Tibial nerve (tissue), 4 donors: ENCODE results near the gene EIF2S1. TPM values are rescaled to one million over a fixed set of nuclear protein-coding genes. Genes with fewer than 3 reads are reported as not detected.
"Not testable (repeated sequence)": the region's sequence is repeated elsewhere in the genome, so short reads cannot be mapped to it uniquely, and the experiment has no call there.

Source experiments
- DNase-seq, 2 donors: peaks; one replicate each; pipeline ENCODE4 v3.0.0-alpha.2; 2019; ENCODE audit warnings: low spot score in 2 of 2
- H3K27ac ChIP-seq, 4 donors: fragments of 200-600 bp; sonication (generic) in 3 of 4; one replicate each; pipeline ENCODE4 v1.5.1; 2017 to 2019; ENCODE audit warnings: mild to moderate bottlenecking in 1 of 4
- H3K27me3 ChIP-seq, 2 donors: fragments of 200-600 bp; sonication (generic) in 1 of 2; one replicate each; pipeline versions ENCODE4 v1.5.1 to v1.6.0; 2017 to 2019
- H3K36me3 ChIP-seq, 3 donors: fragments of 200-600 bp; sonication (generic); one replicate each; pipeline ENCODE4 v1.5.1; 2018 to 2019
- H3K4me1 ChIP-seq, 4 donors: fragments of 200-600 bp; sonication (generic) in 3 of 4; one replicate each; pipeline ENCODE4 v1.5.1; 2017 to 2019
- H3K4me3 ChIP-seq, 4 donors: fragments of 200-600 bp; sonication (generic) in 3 of 4; one replicate each; pipeline ENCODE4 v1.5.1; 2017 to 2019; ENCODE audit warnings: mild to moderate bottlenecking in 1 of 4, moderate library complexity in 1 of 4
- H3K9me3 ChIP-seq, 4 donors: fragments of 200-600 bp; sonication (generic) in 3 of 4; one replicate each; pipeline ENCODE4 v1.5.1; 2017 to 2019
- CTCF ChIP-seq, 5 experiments: fragments of 200-600 bp in 3 of 5; fragments of 450-650 bp in 2 of 5; sonication (generic) in 3 of 5; IDR thresholded peaks; one replicate each; pipeline ENCODE4 v1.5.1; 2016 to 2019; ENCODE audit warnings: antibody characterized with exemption in 5 of 5, mild to moderate bottlenecking in 3 of 5, moderate library complexity in 2 of 5
- EP300 ChIP-seq, 2 donors: sonication (generic); formaldehyde crosslinking; IDR thresholded peaks; one replicate each; pipeline ENCODE4 v1.6.1; 2017; ENCODE audit warnings: antibody characterized with exemption in 2 of 2, mild to moderate bottlenecking in 1 of 2
- POLR2A ChIP-seq, 2 donors: fragments of 450-650 bp; IDR thresholded peaks; one replicate each; pipeline ENCODE4 v1.6.1; 2017; ENCODE audit warnings: antibody characterized with exemption in 2 of 2, mild to moderate bottlenecking in 2 of 2, moderate library complexity in 2 of 2
- WGBS, 2 donors: methylation state at CpG; one replicate each; pipeline ENCODE4 v1.1.5; 2018; 5-methylcytosine and 5-hydroxymethylcytosine counted together
- total RNA-seq, 4 donors: library from RNA; depleted of rRNA; stranded (reverse); fragments of >200 nt; gene quantifications; one replicate each; pipeline ENCODE4 v1.1.0, GENCODE V29; 2016

The EIF2S1 gene
- total RNA-seq: 10 to 100 TPM; 34.8 to 71.9 (median 61.3) TPM

GRCh38 chr14:67359775-67360469 lies at the start of gene EIF2S1, which contains the start of gene ATP6V1D:
TSS of gene EIF2S1 (plus strand) at chr14:67360328. CDS start at chr14:67364768, 4,440 bp downstream.
TSS of gene ATP6V1D (minus strand) at chr14:67359804. CDS start at chr14:67359698, 106 bp downstream.
- Histone ChIP-seq H3K9me3 (no peaks in the 10 kb centered on the region), H3K4me3 (peak within 1 kb of the TSS; percentile 73 to 92 (median 82)), H3K27me3 (no peaks in the 10 kb centered on the region), H3K36me3 (peaks cover 0 to 3% (median 0%) of the 10 kb centered on the region in 3 donors), H3K4me1 (peaks cover 3 to 66% (median 33%) of the 10 kb centered on the region in 4 donors), H3K27ac (peak within 1 kb of the TSS; percentile 80 to 98 (median 90))
- peak; percentile 95 to 98 for DNase-seq
- WGBS, 2 donors: 0 to 1% methylated on average over 41 to 47 of the region's 47 CpGs
- TF ChIP-seq EP300 (IDR thresholded peaks at IDR 0.05) (peak; percentile 62 to 91), POLR2A (IDR thresholded peaks at IDR 0.05) (peak; percentile 25 to 48), CTCF (IDR thresholded peaks at IDR 0.05) (peak; percentile 90 to 99 (median 98))

GRCh38 chr14:67311868-67312267 lies 48.3 kb upstream of the EIF2S1 start:
- H3K36me3 ChIP-seq: peaks cover 0 to 44% (median 3%) of the 10 kb centered on the region in 3 donors
- H3K4me1 ChIP-seq: no peaks in the 10 kb centered on the region
- 92 to 99% methylated on average over 2 of the region's 2 CpGs for WGBS, 2 donors

GRCh38 chr14:67313153-67313552 lies 47.0 kb upstream of the EIF2S1 start:
- Histone ChIP-seq H3K4me3 (no peak overlapping the region), H3K4me1 (no peaks in the 10 kb centered on the region), H3K9me3 (no peaks in the 10 kb centered on the region), H3K27me3 (no peaks in the 10 kb centered on the region), H3K27ac (no peak overlapping the region), H3K36me3 (peaks cover 0 to 55% (median 3%) of the 10 kb centered on the region in 3 donors)
- WGBS, 2 donors: 87 to 88% methylated on average over 1 of the region's 1 CpG
- TF ChIP-seq CTCF (IDR thresholded peaks at IDR 0.05) (no peak), EP300 (IDR thresholded peaks at IDR 0.05) (no peak), POLR2A (IDR thresholded peaks at IDR 0.05) (no peak)
- DNase-seq: no peak

More at GRCh38 chr14:67311868-67312267, 48.3 kb upstream of the EIF2S1 start:
- Histone ChIP-seq H3K4me3 (no peak overlapping the region), H3K27me3 (no peaks in the 10 kb centered on the region), H3K9me3 (no peaks in the 10 kb centered on the region), H3K27ac (no peak overlapping the region)
- no peak for DNase-seq
- TF ChIP-seq POLR2A (IDR thresholded peaks at IDR 0.05) (no peak), CTCF (IDR thresholded peaks at IDR 0.05) (no peak), EP300 (IDR thresholded peaks at IDR 0.05) (no peak)

- WGBS, 2 donors: 80 to 88% methylated on average over 1 of the region's 1 CpG
- Histone ChIP-seq H3K27ac (no peak overlapping the region), H3K9me3 (no peaks in the 10 kb centered on the region), H3K27me3 (no peaks in the 10 kb centered on the region), H3K4me1 (no peaks in the 10 kb centered on the region), H3K4me3 (no peak overlapping the region), H3K36me3 (peaks cover 0 to 85% (median 5%) of the 10 kb centered on the region in 3 donors)
- TF ChIP-seq EP300 (IDR thresholded peaks at IDR 0.05) (no peak), CTCF (IDR thresholded peaks at IDR 0.05) (no peak), POLR2A (IDR thresholded peaks at IDR 0.05) (no peak)
- no peak for DNase-seq
These were observed 42.3 kb upstream of the EIF2S1 start for GRCh38 chr14:67317822-67318221.

GRCh38 chr14:67319142-67319541 lies 41.0 kb upstream of the EIF2S1 start:
- Histone ChIP-seq H3K4me3 (no peak overlapping the region), H3K27me3 (no peaks in the 10 kb centered on the region), H3K9me3 (no peaks in the 10 kb centered on the region), H3K4me1 (no peaks in the 10 kb centered on the region), H3K27ac (no peak overlapping the region), H3K36me3 (peaks cover 0 to 86% (median 5%) of the 10 kb centered on the region in 3 donors)
- TF ChIP-seq EP300 (IDR thresholded peaks at IDR 0.05) (no peak), POLR2A (IDR thresholded peaks at IDR 0.05) (no peak), CTCF (IDR thresholded peaks at IDR 0.05) (no peak)
- DNase-seq: no peak

GRCh38 chr14:67329666-67330065 lies 30.5 kb upstream of the EIF2S1 start:
- H3K36me3 ChIP-seq: peaks cover 0 to 68% (median 13%) of the 10 kb centered on the region in 3 donors
- H3K27me3 ChIP-seq, H3K27ac ChIP-seq, H3K4me3 ChIP-seq, H3K9me3 ChIP-seq, DNase-seq, H3K4me1 ChIP-seq: not testable (repeated sequence)
- WGBS, 2 donors: 99 to 100% methylated on average over 4 of the region's 4 CpGs
